Liver (tissue), 9 donors: Measurements from ENCODE around the gene NT5M. TPM values are rescaled to one million over a fixed set of nuclear protein-coding genes. Genes with fewer than 3 reads are reported as not detected.
"Not testable (repeated sequence)": the region's sequence is repeated elsewhere in the genome, so short reads cannot be mapped to it uniquely, and the experiment has no call there.

ENCODE experiments used
- DNase-seq: peaks from one replicate; pipeline ENCODE4 v3.0.0-alpha.2; 2017; ENCODE audit warnings: low spot score
- H3K27ac ChIP-seq, 2 donors: one replicate each; pipeline ENCODE4 v1.7.0; 2013; ENCODE audit warnings: inconsistent platforms in 2 of 2, low read length in 2 of 2, control low read depth in 1 of 2, low read depth in 1 of 2, mild to moderate bottlenecking in 1 of 2
- H3K27me3 ChIP-seq, 4 donors: one replicate each; pipeline versions ENCODE4 v1.6.1 to v1.7.0; 2013; ENCODE audit warnings: low read length in 3 of 4, inconsistent platforms in 1 of 4, mild to moderate bottlenecking in 1 of 4, moderate library complexity in 1 of 4; ENCODE audit not compliant: control insufficient read depth in 4 of 4, insufficient read depth in 4 of 4
- H3K36me3 ChIP-seq, 4 donors: one replicate each; pipeline versions ENCODE4 v1.6.1 to v1.7.0; 2013; ENCODE audit warnings: low read length in 3 of 4, mild to moderate bottlenecking in 3 of 4, low read depth in 1 of 4, moderate library complexity in 1 of 4; ENCODE audit not compliant: control insufficient read depth in 4 of 4, insufficient read depth in 3 of 4
- H3K4me1 ChIP-seq, 4 donors: one replicate each; pipeline versions ENCODE4 v1.6.1 to v1.7.0; 2013; ENCODE audit warnings: low read length in 3 of 4, mild to moderate bottlenecking in 3 of 4, moderate library complexity in 1 of 4; ENCODE audit not compliant: control insufficient read depth in 4 of 4, insufficient read depth in 4 of 4
- H3K4me3 ChIP-seq, 3 donors: one replicate each; pipeline versions ENCODE4 v1.6.1 to v1.7.0; 2013; ENCODE audit warnings: low read length in 3 of 3, control low read depth in 1 of 3, low read depth in 1 of 3, mild to moderate bottlenecking in 1 of 3
- H3K9ac ChIP-seq, 2 donors: one replicate each; pipeline ENCODE4 v1.7.0; 2013; ENCODE audit warnings: low read length in 2 of 2, mild to moderate bottlenecking in 2 of 2, moderate library complexity in 2 of 2, control low read depth in 1 of 2, low read depth in 1 of 2
- H3K9me3 ChIP-seq, 4 donors: one replicate each; pipeline versions ENCODE4 v1.6.1 to v1.7.0; 2013; ENCODE audit warnings: low read length in 3 of 4; ENCODE audit not compliant: control insufficient read depth in 4 of 4
- EGR1 ChIP-seq, 2 donors: IDR thresholded peaks; 2 replicates each; pipeline ENCODE4 v1.6.1; 2016 to 2018; ENCODE audit warnings: antibody characterized with exemption in 2 of 2, low read depth in 2 of 2
- FOXA1 ChIP-seq: IDR thresholded peaks from 2 replicates; pipeline ENCODE4 v1.6.1; 2016; ENCODE audit warnings: antibody characterized with exemption
- FOXA2 ChIP-seq: IDR thresholded peaks from 2 replicates; pipeline ENCODE4 v1.6.1; 2016; ENCODE audit warnings: antibody characterized with exemption
- GABPA ChIP-seq, 2 donors: IDR thresholded peaks in 1 of 2; conservative IDR thresholded peaks in 1 of 2; 2 replicates each; pipeline ENCODE4 v1.6.1; 2016; ENCODE audit warnings: antibody characterized with exemption in 2 of 2, mild to moderate bottlenecking in 1 of 2, moderate library complexity in 1 of 2
- HNF4A ChIP-seq, 2 donors: conservative IDR thresholded peaks; 2 replicates each; pipeline ENCODE4 v1.6.1; 2016; ENCODE audit warnings: antibody characterized with exemption in 2 of 2, mild to moderate bottlenecking in 2 of 2
- HNF4G ChIP-seq: IDR thresholded peaks from 2 replicates; pipeline ENCODE4 v1.6.1; 2016; ENCODE audit warnings: antibody characterized with exemption
- JUND ChIP-seq, 2 donors: IDR thresholded peaks; 2 replicates each; pipeline ENCODE4 v1.6.1; 2016; ENCODE audit warnings: antibody characterized with exemption in 2 of 2
- NR2F2 ChIP-seq: IDR thresholded peaks from 2 replicates; pipeline ENCODE4 v1.6.1; 2016; ENCODE audit warnings: antibody characterized with exemption
- RAD21 ChIP-seq, 2 donors: IDR thresholded peaks; 2 replicates each; pipeline ENCODE4 v1.6.1; 2016; ENCODE audit warnings: antibody characterized with exemption in 2 of 2, mild to moderate bottlenecking in 2 of 2
- RXRA ChIP-seq, 2 donors: IDR thresholded peaks; 2 replicates each; pipeline ENCODE4 v1.6.1; 2017 to 2018; ENCODE audit warnings: antibody characterized with exemption in 2 of 2, mild to moderate bottlenecking in 1 of 2
- SP1 ChIP-seq: IDR thresholded peaks from 2 replicates; pipeline ENCODE4 v1.6.1; 2018; ENCODE audit warnings: antibody characterized with exemption, mild to moderate bottlenecking
- TAF1 ChIP-seq: conservative IDR thresholded peaks from 2 replicates; pipeline ENCODE4 v1.6.1; 2016; ENCODE audit warnings: antibody characterized with exemption, mild to moderate bottlenecking
- YY1 ChIP-seq: IDR thresholded peaks from 2 replicates; pipeline ENCODE4 v1.6.1; 2016; ENCODE audit warnings: antibody characterized with exemption, mild to moderate bottlenecking
- WGBS: extraction: QIAGEN DNeasy Blood & Tissue Kit; methylation state at CpG from one replicate; pipeline ENCODE4 v1.1.7; 2013; 5-methylcytosine and 5-hydroxymethylcytosine counted together
- polyA plus RNA-seq, 2 donors: library from polyadenylated mRNA; stranded (reverse) in 1 of 2; unstranded in 1 of 2; fragments of 200-250 nt in 1 of 2; fragments of >200 nt in 1 of 2; fragmentation: Nextera tagmentation in 1 of 2; extraction: Ambion mirVana in 1 of 2; gene quantifications; one replicate each; pipeline versions ENCODE4 v1.2.1 to v1.2.3, GENCODE V29; 2013 to 2015
- total RNA-seq, 2 donors: library from RNA; depleted of rRNA; stranded (reverse); fragments of >200 nt; gene quantifications; one replicate each; pipeline ENCODE4 v1.2.3, GENCODE V29; 2014
- TF ChIP-seq, protein P1 (sequence below): IDR thresholded peaks from 2 replicates; pipeline ENCODE4 v1.6.1; 2016; ENCODE audit warnings: antibody characterized with exemption
- TF ChIP-seq, protein P2 (sequence below): fragments of 150-350 bp; IDR thresholded peaks from 2 replicates; pipeline ENCODE4 v1.5.1; 2017; ENCODE audit warnings: improper control_type of control experiment, low read depth, low read length; ENCODE audit not compliant: missing input control
- TF ChIP-seq, protein P3 (sequence below): IDR thresholded peaks from 2 replicates; pipeline ENCODE4 v1.6.1; 2016; ENCODE audit warnings: antibody characterized with exemption
- TF ChIP-seq, protein P4 (sequence below): IDR thresholded peaks from 2 replicates; pipeline ENCODE4 v1.6.1; 2016; ENCODE audit warnings: antibody characterized with exemption
- TF ChIP-seq, protein P5 (sequence below): IDR thresholded peaks from 2 replicates; pipeline ENCODE4 v1.6.1; 2016; ENCODE audit warnings: antibody characterized with exemption, mild to moderate bottlenecking
- donor health status: healthy.
- donor health status: healthy.
- donor health status: healthy.
- donor health status: healthy.
- donor health status: healthy.

The NT5M gene
- total and polyA plus RNA-seq, 4 donors: 0.42 to 7.9 (median 0.66) TPM

DNA sequence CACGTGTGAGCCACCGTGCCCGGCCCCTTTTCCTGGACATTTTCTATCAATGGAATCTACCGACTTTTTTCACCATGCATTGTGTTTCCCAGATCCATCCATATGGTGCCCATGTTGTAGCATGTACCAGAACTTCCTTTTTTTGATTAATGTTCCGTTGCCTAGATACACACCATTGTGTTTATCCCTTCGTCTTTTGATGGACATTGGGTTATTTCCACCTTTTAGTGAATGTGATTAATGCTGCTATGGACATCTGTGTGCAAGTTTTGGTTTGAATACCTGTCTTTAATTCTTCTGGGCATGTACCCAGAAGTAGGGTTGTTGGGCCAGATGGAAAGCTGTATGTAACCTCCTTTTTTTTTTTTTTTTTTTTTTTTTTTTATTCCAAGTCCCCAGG lies 79.8 kb downstream of the NT5M start:
- no peak overlapping the region for H3K9ac ChIP-seq
- no peak overlapping the region for H3K4me3 ChIP-seq
- no peak for DNase-seq
- no peak overlapping the region for H3K27ac ChIP-seq
- no peaks in the 10 kb centered on the region for H3K27me3 ChIP-seq
- TF ChIP-seq, protein P1, sequence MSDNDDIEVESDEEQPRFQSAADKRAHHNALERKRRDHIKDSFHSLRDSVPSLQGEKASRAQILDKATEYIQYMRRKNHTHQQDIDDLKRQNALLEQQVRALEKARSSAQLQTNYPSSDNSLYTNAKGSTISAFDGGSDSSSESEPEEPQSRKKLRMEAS: no peak
- TF ChIP-seq JUND (IDR thresholded peaks at IDR 0.05): no peak
- no peak for TF ChIP-seq RAD21 (IDR thresholded peaks at IDR 0.05)
- no peak for TF ChIP-seq HNF4G
- TF ChIP-seq EGR1 (IDR thresholded peaks at IDR 0.05; ENCODE audit: low read depth in 2 of 2): no peak
- TF ChIP-seq FOXA1: no peak
- no peak for TF ChIP-seq FOXA2
- TF ChIP-seq YY1: no peak
- TF ChIP-seq, protein P2, sequence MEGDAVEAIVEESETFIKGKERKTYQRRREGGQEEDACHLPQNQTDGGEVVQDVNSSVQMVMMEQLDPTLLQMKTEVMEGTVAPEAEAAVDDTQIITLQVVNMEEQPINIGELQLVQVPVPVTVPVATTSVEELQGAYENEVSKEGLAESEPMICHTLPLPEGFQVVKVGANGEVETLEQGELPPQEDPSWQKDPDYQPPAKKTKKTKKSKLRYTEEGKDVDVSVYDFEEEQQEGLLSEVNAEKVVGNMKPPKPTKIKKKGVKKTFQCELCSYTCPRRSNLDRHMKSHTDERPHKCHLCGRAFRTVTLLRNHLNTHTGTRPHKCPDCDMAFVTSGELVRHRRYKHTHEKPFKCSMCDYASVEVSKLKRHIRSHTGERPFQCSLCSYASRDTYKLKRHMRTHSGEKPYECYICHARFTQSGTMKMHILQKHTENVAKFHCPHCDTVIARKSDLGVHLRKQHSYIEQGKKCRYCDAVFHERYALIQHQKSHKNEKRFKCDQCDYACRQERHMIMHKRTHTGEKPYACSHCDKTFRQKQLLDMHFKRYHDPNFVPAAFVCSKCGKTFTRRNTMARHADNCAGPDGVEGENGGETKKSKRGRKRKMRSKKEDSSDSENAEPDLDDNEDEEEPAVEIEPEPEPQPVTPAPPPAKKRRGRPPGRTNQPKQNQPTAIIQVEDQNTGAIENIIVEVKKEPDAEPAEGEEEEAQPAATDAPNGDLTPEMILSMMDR: no peak
- TF ChIP-seq RXRA (IDR thresholded peaks at IDR 0.05): no peak
- no peak for TF ChIP-seq HNF4A (conservative IDR thresholded peaks at IDR 0.05)
- TF ChIP-seq, protein P3, sequence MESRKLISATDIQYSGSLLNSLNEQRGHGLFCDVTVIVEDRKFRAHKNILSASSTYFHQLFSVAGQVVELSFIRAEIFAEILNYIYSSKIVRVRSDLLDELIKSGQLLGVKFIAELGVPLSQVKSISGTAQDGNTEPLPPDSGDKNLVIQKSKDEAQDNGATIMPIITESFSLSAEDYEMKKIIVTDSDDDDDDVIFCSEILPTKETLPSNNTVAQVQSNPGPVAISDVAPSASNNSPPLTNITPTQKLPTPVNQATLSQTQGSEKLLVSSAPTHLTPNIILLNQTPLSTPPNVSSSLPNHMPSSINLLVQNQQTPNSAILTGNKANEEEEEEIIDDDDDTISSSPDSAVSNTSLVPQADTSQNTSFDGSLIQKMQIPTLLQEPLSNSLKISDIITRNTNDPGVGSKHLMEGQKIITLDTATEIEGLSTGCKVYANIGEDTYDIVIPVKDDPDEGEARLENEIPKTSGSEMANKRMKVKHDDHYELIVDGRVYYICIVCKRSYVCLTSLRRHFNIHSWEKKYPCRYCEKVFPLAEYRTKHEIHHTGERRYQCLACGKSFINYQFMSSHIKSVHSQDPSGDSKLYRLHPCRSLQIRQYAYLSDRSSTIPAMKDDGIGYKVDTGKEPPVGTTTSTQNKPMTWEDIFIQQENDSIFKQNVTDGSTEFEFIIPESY: no peak
- no peak for TF ChIP-seq GABPA (IDR thresholded peaks at IDR 0.05 in 1 of 2, conservative IDR thresholded peaks at IDR 0.05 in 1 of 2)
- no peak for TF ChIP-seq SP1
- TF ChIP-seq, protein P4, sequence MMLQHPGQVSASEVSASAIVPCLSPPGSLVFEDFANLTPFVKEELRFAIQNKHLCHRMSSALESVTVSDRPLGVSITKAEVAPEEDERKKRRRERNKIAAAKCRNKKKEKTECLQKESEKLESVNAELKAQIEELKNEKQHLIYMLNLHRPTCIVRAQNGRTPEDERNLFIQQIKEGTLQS: no peak
- TF ChIP-seq TAF1: no peak
- TF ChIP-seq, protein P5, sequence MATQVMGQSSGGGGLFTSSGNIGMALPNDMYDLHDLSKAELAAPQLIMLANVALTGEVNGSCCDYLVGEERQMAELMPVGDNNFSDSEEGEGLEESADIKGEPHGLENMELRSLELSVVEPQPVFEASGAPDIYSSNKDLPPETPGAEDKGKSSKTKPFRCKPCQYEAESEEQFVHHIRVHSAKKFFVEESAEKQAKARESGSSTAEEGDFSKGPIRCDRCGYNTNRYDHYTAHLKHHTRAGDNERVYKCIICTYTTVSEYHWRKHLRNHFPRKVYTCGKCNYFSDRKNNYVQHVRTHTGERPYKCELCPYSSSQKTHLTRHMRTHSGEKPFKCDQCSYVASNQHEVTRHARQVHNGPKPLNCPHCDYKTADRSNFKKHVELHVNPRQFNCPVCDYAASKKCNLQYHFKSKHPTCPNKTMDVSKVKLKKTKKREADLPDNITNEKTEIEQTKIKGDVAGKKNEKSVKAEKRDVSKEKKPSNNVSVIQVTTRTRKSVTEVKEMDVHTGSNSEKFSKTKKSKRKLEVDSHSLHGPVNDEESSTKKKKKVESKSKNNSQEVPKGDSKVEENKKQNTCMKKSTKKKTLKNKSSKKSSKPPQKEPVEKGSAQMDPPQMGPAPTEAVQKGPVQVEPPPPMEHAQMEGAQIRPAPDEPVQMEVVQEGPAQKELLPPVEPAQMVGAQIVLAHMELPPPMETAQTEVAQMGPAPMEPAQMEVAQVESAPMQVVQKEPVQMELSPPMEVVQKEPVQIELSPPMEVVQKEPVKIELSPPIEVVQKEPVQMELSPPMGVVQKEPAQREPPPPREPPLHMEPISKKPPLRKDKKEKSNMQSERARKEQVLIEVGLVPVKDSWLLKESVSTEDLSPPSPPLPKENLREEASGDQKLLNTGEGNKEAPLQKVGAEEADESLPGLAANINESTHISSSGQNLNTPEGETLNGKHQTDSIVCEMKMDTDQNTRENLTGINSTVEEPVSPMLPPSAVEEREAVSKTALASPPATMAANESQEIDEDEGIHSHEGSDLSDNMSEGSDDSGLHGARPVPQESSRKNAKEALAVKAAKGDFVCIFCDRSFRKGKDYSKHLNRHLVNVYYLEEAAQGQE: no peak
- no peak for TF ChIP-seq NR2F2
- WGBS: 79% methylated on average over 6 of the region's 6 CpGs
- H3K36me3 ChIP-seq: no peaks in the 10 kb centered on the region
- H3K4me1 ChIP-seq: peaks cover 0 to 5% (median 4%) of the 10 kb centered on the region in 4 donors
- H3K9me3 ChIP-seq: no peaks in the 10 kb centered on the region

DNA sequence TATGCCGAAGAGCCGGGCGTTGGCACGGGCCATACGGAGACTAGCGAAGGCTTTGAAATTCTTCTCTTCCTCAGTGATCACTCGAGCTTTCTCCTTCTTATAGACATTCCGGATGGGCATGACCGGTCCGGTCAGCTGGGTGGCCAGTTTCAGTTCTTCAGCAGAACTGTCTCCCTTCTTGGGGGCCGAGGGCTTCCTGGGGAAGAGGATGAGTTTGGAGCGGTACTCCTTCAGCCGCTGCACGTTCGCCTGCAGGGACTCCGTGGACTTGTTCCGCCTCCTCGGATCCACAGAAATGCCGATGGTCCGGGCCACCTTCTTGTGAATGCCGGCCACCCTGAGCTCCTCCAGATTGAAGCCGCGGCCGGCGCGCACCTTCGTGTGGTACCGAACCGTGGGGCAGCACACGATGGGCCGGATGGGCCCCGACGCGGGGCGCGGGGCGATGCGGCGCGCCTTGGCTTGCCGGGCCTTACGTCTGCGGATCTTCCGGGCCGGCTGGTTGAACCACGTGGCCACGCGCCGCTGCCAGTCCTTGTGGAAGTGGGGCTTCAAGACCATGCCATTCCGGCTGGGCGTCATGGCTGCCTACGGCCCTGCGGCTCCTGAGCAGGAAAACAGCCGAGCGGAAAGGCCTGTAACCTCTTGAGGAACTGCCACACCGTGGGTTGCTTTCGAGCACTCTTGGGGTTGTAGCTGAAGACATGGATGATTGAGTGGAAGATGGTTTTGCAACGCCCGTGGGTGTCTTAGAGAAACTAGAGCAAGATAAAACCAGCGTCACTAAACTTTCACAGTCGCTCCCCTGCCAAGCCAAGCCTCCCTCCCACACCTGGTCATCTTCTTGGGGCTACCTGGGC lies 80.5 kb downstream of the NT5M start:
- not testable (repeated sequence) for H3K4me1 ChIP-seq, H3K9ac ChIP-seq, H3K27me3 ChIP-seq, H3K4me3 ChIP-seq, H3K27ac ChIP-seq, H3K9me3 ChIP-seq, DNase-seq, H3K36me3 ChIP-seq
- WGBS: 92% methylated on average over 61 of the region's 61 CpGs
